NCI-H774 (cell line): ENCODE results near the gene CCDC188.

Source experiments
- DNase-seq: peaks from one replicate; lab custom pipeline; 2025; lab: John Stamatoyannopoulos, UW

The CCDC188 gene

DNA sequence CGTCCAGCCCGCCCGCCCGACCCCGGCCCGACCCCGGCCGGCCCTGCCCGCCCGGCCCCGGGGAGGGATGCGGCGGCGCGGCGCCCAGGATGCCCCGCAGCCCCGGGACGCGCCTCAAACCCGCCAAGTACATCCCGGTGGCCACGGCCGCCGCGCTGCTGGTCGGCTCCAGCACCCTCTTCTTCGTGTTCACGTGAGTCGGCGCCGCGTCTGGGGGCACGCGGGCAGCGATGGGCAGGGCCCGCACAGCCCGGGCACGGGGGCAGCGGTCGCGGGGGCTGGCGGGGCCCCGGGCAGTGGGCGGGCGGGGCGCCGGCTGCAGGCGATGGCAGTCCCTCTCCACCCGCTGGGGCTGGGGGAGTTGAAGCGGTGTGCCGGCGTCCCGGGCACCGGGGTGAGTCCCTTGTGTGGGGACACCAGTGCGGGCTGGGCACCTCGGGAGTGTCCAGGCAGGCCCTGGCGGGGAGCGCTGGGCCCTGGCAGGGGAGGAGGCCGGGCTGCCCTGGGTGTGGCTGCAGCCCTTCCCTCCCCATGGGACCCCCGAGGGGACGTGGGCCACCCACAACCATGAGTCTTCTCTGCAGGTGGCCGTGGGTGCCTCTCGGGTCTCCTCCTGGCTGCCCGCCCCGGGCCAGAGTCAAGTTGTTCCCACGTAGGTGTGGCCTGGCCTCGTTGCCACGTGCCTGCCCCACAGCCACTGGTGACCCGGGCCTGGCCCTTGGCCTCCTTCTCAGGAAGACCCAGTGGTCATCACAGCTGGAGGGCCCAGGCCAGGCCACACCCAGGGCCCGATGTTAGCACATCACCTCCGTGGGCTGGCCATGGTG lies 18.8 kb downstream of the CCDC188 start:
- no peak for DNase-seq

DNA sequence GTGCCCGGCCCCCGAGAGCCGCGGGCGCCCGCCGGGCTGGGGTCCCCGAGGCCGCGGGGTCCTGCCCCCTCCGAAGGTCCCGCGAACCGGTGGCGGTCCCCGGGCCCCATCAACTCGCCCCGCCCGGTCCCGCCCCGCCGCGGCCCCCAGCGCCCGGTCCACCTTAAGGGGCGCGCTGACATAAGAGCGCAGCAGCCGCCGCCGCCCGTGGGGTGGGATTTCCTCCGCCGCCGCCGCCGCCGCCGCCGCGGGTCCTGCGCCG lies 19.3 kb downstream of the CCDC188 start, which contains the start of gene ZDHHC8:
Gene ZDHHC8 (plus strand): TSS at position 208 of the 262 bp plus-strand sequence. CDS start 144 bp downstream, outside the sequence.
- no peak for DNase-seq

DNA sequence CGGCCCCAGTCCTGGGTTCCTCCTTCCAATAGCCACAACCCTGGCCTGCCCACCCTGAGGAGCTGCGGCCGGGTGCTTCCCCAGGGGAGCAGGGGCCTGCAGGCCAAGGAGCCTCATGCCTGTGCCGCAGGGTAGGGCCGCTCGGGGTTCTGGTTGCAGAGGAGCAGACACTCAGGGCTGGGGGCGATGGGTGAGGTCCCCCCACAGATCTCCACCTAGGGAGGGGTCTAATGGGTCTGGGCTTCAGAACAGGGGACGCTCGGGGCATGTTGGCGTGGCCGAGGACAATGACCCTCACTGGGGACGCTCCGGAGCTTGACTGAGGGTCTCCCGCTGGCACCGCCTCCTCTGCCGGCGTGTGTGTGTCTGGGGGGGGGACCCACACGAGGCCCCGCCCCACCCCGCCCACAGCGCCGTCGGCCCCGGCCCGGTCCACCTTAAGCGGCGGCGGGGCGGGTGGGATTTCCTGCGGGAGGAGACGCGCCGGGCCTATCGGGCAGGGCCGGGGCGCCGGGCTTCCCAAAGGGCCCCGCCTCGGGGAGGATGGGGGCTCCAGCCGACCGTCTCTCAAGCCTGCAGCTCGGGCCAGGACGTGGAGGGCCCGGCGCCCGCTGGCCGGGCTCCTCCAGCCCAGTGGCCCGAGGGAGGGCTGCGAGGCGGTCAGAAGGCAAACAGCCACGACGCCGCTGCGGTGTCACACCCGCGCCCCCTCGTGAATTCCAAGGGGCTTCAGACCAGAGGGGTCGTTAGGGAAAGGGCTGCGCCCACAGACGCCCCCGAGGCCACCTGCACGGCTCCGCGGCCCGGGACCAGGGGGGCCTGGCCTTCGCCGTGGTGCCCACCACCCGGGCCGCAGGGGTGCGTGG lies 19.9 kb downstream of the CCDC188 start:
- no peak for DNase-seq

DNA sequence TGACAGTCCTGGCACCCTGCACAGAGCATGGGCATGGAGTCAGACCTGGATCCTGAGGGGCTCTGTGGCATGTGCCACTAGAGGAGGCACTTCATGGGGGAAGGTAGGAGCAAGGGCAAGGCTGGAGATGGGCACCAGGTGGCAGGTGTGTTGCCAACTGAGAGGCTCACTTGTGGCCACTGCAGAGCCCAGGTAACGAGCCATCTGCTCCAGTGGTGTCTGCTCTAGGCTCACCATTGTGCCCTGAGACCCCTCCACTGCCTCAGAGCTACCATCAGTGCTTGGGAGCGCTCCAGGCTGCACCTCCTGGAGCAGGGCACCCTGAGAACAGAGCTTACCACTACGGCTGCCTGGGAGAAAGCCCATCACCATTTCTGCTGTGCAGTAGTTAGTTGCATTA lies 20.5 kb downstream of the CCDC188 start:
- DNase-seq, result no peak

DNA sequence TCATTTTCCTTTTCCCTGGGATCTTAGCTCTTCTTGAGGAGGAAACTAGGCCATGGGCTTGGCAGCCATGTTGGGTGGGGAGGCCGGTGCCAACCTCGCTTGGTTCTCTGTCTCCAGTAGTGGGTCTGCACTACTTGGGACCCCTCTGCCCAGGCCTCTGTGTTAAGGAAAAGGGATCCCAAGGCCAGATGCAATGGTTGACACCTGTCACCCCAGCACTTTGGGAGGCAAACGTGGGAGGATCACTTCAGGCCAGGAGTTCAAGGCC lies 21.2 kb downstream of the CCDC188 start:
- no peak for DNase-seq

DNA sequence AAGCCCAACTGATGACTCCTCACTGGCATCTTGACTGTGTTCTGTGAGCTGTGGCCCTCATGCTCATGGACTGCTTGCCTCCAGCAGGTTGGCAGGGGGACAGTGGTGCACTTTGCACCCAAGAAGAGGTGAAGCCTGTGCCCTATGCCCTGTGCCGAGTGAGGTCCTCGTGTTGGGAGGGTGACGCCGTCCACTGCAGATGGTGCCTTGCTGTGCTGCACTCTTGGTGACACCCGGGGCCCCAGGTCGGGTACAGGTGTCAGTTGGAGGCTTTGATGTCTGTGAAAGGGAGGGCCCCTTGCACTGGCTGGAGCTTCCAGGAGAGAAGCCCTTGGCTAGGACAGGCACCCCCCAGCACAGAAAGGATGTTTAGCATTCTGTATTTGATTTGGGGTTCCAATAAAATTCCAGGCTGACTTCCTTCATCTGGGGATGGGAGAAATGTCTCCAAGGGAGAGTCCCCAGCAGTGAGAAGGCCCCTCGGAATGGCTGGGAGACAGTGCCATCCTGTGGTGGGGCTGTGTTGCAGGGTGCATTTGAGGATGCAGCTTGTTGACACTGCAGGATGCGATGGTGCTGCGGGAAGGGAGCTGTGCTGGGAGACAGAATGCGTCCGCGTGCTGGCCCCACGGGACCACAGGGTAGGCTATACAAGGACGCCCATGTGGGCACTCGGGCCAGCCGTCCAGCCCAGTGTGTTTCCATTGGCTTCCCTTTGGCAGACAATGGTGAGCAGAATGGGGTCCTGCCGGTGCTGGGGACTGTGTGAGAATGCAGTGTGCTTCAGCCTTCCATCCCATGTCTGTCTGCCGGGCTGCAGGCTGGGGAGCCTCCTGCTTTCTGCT lies 21.7 kb downstream of the CCDC188 start:
- no peak for DNase-seq

DNA sequence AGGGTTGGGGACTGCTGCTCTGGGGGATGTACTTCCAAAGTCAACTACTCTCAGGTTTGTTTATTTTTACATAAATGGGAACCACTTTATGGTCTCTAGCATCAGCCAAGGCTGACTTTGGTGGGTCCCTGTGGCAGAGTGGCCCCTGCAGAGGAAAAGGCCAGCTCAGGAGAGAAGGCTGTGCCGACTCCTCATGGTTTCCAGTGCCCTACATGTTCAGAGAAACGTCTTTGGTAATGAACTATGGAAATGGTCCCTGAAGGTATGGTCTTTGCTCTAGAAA lies 22.3 kb downstream of the CCDC188 start:
- no peak for DNase-seq

DNA sequence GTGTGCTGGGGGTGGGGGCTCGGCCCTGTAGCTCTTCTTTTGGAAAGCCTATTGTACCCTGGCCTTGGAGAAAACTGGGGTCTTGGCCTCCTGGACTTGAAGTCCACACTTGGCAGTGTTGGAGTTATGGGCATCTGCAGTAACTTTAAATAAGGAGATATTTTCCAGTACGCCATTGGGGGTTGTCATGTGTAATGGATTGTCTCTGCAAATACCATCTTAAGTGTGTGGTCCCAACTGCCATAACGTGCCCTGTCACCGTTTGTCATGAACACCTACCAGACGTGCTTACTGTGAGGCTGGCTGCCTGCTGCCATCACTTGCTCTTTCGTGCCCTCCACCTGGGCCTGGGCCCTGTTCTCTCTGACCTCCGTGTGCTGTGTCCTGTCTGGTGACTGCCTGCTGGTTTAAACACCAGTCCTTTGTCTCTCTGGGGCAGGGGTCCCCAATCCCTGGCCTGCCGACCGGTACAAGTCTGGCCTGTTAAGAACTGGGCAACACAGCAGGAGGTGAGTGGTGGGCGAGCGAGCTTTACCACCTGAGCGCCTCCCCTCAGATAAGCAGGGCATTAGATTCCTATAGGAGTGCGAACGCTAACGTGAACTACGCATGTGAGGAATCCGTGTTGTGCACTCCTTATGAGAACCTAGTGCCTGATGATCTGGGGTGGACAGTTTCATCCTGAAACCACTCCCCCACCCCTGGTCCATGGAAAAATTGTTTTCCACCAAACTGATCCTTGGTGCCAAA lies 22.8 kb downstream of the CCDC188 start:
- DNase-seq, result no peak

DNA sequence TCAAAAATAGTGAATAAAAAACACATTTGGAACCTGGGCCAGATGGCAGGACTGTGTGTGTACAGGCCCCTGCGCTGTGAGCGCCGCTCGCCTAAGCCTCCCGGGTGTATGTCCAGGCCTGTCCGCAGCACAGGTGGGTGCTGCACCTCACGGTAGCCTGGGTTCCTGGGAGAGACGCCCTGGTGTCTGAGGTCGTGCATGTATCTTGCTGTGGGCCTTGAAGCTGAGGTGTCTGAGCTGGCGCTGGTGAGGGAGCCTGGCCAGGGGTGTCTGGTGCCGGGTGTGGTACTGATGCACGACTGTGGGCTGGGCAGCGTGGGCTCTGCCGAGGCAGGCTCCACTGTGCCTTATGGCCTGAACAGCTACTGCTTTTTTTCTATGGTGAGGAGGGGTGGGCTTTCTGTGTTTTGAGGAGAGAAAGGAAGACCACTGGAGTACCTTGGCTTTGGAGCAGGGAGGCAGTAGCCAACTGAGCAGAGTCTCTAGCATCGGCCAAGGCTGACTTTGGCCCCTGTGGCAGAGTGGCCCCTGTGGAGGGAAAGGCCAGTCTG lies 23.5 kb downstream of the CCDC188 start:
- no peak for DNase-seq

DNA sequence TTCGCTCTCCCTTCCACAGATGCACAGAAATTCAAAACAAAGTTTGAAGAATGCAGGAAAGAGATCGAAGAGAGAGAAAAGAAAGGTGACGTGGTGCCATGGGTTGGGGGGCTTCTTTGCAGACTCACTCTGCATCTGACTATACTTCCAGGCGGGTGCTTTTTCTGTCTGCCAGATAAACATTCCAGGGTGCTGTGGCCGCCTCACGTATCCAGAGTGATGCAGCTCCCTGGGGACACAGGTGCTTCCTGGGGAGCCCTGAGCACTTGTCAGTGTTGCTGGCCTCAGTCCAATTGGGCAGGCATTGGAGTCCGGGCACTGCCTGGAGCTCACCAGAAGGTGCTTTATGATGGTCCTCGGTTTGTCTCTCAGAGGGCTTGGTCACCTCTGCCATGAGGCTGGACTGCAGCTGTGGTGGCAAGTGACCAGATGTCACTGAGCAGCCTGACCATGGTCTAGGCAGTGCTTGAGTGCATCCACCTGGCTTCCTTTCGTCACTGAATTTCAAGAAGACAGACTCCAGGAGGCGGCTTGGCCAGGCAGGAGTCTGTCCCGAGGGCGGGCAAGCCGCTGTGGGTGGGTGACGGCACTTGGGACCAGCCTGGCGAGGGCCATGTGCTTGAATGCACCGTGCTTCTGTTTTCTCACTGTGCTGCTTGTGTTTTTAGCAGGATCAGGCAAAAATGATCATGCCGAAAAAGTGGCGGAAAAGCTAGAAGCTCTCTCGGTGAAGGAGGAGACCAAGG lies 24.4 kb downstream of the CCDC188 start:
- DNase-seq, result no peak

DNA sequence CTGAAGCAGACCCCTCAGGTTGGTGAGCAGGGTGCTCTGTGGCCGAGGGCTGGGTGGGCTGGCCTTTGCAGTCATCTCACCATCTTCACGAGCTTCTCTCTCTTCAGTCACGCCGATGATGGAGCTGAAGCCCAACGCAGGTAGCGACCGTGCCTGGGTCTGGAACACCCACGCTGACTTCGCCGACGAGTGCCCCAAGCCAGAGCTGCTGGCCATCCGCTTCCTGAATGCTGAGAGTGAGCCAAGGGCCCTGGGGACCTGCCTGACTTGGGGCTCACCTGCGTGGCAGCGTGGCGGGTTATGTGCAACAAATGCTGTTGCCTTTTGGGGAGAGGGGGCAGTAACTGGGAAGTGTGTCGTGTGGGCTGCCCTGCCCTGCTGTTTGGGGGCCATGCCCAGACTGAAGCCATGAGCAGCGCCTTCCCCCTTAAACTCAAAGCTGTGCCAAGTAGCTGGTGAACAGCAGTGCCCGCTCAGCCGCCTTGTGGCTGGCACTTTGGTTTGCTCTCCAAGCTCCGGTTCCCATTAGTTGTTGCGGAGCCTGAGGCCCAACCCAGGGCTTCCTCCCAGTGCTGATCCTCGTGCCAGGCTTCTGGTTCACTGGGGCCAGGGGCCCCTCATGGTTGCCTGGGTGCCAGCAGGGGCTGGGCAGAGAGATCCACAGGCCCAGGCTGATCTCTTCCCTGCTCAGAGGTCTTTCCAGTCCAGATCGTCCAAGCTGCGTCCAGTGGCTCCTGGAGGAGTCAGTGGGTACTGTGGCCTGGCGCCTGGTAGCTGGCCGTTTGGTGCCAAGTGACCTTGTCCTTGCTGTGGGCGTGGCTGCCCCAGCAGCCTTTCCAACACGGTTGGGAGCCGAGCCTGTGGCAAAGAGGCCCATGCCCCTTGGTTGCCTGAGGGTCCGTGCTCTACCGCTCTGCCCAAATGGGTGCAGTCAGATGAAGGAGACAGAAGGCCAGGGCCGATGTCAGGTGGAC lies 25.4 kb downstream of the CCDC188 start:
- DNase-seq, result no peak

DNA sequence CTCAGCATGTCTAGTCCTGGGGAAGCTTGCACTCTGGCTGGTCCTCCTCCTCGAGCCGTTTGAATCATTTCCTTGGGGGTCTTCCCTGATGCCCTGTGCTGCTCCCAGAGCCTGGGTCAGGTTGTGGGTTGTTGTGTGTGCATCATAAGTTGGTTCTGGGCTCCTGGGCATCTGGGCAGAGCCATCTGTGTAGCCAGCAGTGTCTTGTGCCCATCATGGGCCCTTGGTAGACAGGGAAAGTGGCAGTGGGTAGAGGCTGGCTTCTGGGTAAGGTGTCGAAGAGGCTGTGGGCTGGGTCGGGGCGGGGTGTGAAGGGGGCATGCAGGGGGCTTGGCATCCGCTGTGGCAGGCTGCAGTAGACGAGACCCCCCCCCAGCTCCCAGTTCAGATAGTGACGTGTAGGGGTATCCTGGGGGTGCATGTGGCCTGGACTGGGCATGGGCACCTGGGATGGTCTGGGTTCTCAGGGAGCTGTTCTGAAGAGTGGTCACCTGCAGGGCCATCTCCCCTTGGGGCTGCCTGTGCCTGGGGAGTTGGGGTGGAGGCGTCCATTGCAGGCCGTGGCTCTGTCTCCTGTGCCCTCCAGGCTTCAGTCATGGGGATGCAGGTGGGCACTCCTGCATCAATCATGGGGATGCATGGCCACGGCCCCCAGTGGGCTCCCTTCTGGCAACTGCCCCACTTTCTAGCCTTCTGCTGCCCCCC lies 26.6 kb downstream of the CCDC188 start:
- DNase-seq, result no peak

DNA sequence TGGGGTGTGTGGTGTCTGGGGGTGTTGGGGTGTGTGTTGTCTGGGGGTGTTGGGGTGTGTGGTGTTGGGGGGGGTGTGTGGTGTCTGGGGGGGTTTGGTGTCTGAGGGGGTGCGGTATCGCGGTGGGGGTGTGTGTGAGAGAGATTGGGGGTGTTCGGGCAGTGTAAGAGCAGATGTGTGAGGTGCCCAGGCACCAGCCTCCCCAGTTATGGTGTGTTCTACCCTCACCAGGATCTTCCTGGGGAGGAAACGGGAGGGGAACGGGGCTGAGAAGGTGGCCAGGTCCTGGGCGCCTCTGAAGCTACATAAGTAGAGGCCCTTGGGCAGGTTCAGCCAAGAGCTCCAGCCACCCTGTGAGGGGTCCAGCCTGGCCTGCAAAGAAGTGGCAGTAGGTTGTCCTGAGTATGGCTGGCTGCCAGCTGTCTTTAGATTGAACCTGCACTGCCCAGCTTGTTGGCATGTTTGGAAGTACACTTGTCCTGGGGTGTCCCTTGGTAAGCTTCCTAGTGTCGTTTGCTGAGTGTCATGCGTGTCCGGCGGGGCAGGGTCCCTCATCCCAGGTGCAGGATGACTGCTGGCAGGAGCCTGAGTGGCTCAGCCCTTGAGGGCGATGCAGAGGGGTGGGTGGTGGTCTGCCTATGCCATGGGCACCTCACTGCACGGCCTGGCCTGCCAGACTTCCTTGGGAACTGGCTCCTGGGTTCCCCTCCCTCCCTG lies 27.3 kb downstream of the CCDC188 start:
- no peak for DNase-seq

DNA sequence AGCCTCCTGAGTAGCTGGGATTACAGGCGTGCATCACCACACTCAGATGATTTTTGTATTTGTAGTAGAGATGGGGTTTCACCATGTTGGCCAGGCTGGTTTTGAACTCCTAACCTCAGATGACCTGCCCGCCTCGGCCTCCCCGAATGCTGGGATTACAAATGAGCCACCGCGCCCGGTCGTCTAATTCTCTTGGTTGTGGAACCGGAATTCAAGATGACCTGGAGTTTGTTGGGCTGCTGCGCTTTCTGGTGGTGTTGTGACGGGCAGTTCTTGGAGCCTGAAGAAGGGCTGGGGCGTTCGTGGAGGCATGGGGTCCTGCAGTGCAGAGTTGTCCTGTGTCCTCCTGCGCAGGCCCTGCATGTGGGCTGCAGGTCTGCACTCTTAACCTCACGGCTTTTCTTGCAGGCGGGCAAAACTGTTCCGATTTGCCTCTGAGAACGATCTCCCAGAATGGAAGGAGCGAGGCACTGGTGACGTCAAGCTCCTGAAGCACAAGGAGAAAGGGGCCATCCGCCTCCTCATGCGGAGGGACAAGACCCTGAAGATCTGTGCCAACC lies 28.9 kb downstream of the CCDC188 start:
- DNase-seq, result no peak

DNA sequence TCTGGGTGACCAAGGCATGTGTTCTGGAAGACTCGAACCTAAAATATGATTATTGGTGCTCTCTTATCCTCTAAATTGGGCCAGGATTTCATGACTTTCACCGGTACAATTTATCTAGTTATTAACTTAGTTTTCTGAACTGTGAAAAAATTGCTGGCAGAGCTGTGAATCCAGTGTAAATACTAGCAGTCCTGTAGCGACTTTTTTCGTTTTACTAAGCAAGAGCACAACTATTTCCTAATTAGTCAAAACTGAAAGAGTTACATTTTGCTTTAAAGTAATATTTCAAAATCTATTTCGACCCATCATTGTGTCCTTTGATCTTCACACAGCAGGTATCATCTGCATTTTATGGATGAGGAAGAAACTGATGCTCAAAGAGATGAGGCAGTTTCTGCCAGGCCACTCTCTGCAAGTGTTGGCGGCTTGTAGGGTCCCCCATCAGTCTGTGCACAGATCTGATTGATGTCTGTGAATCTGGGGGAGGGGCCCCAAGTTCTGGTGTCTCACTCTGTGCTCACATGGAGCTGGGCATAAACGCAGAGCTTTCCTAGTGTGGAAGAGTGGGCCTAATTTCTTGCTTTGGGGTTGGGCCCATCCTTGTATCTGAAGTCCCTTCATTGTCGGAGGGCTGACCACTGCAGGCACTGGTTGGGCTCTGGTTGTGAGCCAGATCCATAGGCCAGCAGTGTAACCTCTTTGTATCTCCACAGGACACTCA lies 32.4 kb downstream of the CCDC188 start:
- DNase-seq, result no peak

DNA sequence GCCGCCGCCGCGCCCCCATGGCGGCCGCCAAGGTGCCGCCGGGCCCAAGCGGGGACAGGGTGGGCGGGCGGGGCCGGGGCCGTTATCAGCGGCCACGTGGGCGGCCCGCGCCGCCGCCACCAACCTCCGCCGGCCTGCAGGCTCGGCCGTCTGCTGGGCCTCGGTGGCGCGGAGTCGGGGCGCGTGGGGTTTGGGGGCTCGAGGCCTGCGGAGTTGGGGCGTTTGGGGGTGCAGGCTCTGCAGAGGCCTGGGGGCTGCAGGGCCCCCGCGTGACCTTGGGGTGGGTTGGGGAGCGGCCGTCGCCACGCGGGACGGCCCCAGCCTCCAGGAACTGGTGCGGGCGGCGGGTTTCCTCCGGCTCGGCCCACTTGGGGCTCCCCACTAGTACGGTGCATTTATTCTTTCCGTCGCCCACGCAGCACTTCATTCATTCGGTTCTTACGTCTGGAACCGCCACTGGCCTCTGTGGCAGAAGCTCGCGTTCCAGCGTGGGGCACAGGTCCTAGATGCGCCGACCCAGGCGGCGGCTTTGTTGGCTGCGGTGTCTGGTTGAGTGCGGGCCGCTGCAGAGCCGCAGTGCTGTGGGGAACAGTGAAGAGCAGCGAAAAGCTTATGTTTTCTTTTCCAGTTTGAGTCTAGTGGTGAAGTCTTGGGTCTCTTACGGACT lies 33.1 kb downstream of the CCDC188 start:
- no peak for DNase-seq
